ENCODE data around the gene CEP128.

The CEP128 gene

GRCh38 chr14:80770114-80770908, 171.2 kb downstream of the CEP128 start:
- DNase-seq, result no peak

- no peak for DNase-seq
Measured at GRCh38 chr14:80768646-80769045, 172.9 kb downstream of the CEP128 start.

GRCh38 chr14:80764921-80765507, 176.5 kb downstream of the CEP128 start:
- no peak for DNase-seq

- no peak for DNase-seq
Measured at GRCh38 chr14:80764496-80764895, 177.0 kb downstream of the CEP128 start.

GRCh38 chr14:80762641-80763228, 178.8 kb downstream of the CEP128 start:
- DNase-seq, result no peak

GRCh38 chr14:80754696-80755095, 186.8 kb downstream of the CEP128 start:
- no peak for DNase-seq

GRCh38 chr14:80751285-80751684, 190.3 kb downstream of the CEP128 start:
- no peak for DNase-seq

GRCh38 chr14:80726211-80726610, 215.3 kb downstream of the CEP128 start:
- DNase-seq, result no peak

- no peak for DNase-seq
Measured at GRCh38 chr14:80718940-80719339, 222.6 kb downstream of the CEP128 start.

- no peak for DNase-seq
Measured at GRCh38 chr14:80714474-80714873, 227.1 kb downstream of the CEP128 start.

- DNase-seq, result no peak
Measured at GRCh38 chr14:80713076-80713850, 228.3 kb downstream of the CEP128 start.

- no peak for DNase-seq
Measured at GRCh38 chr14:80705241-80705980, 236.1 kb downstream of the CEP128 start.

- DNase-seq, result no peak
Measured at GRCh38 chr14:80700601-80701000, 240.9 kb downstream of the CEP128 start.

- no peak for DNase-seq
Measured at GRCh38 chr14:80699861-80700260, 241.7 kb downstream of the CEP128 start.

- DNase-seq, result no peak
Measured at GRCh38 chr14:80698974-80699373, 242.6 kb downstream of the CEP128 start.

- no peak for DNase-seq
Measured at GRCh38 chr14:80695869-80696268, 245.7 kb downstream of the CEP128 start.

- DNase-seq, result no peak
Measured at GRCh38 chr14:80692903-80693302, 248.6 kb downstream of the CEP128 start.

GRCh38 chr14:80681651-80682050, 259.9 kb downstream of the CEP128 start:
- no peak for DNase-seq

GRCh38 chr14:80679273-80679672, 262.3 kb downstream of the CEP128 start:
- no peak for DNase-seq

- DNase-seq, result no peak
Measured at GRCh38 chr14:80678436-80678835, 263.1 kb downstream of the CEP128 start.

- no peak for DNase-seq
Measured at GRCh38 chr14:80669426-80669825, 272.1 kb downstream of the CEP128 start.

- DNase-seq, result no peak
Measured at GRCh38 chr14:80664576-80664975, 277.0 kb downstream of the CEP128 start.

GRCh38 chr14:80663541-80663940, 278.0 kb downstream of the CEP128 start:
- no peak for DNase-seq

Data from suppressor macrophage treated with lipopolysaccharide for 1 hour (primary cell).